Middle frontal gyrus (tissue), 1 donor: ENCODE measurements around the gene THNSL1.
"Not testable (repeated sequence)": the region's sequence is repeated elsewhere in the genome, so short reads cannot be mapped to it uniquely, and the experiment has no call there.

Source experiments
- DNase-seq: peaks from one replicate; pipeline ENCODE4 v3.0.0-alpha.2; 2015; ENCODE audit warnings: low spot score; ENCODE audit errors: extremely low spot score

The THNSL1 gene

DNA sequence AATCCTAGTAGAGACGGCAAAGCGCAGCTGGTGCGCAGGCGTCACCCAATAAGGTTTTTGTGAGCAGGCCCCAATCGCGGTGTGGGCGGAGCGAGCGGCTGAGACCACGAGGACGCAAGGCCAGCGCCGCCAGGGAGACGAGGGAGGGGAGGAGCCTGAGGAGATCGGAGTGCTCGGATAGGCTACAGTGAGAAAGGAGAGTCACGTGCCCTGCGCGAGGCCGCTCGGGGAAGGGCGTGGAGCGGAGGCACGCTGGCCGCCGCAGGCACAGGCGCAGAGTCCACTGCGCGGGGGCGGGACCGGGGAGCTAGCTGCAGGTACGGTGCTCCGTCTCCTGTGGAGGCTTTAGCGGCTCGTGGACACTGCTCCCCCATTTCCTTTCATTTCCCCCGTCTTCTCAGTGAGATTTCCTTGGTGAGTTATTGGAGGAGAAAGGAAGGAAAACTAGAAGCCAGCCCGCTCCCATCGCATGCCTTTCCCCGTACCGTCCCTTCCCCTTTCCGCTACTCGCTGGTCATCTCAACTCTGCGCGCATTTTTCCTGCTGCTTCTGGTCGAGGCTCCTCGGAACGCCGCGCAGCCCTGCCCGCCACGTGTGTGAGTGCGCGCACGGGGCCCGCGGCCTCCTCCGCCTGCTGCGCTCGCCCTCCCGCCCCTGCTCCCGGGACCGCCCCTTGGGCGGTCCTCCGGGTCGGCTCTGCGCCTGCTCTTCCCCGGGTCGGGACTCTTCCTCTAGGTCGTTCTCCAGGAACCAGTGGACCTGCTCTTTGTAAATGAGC lies at the start of gene THNSL1:
Gene THNSL1, plus strand, starts transcription at position 237 of the 778 bp plus-strand sequence. CDS start 6,612 bp downstream, outside the sequence.
- DNase-seq: peak; percentile 98

DNA sequence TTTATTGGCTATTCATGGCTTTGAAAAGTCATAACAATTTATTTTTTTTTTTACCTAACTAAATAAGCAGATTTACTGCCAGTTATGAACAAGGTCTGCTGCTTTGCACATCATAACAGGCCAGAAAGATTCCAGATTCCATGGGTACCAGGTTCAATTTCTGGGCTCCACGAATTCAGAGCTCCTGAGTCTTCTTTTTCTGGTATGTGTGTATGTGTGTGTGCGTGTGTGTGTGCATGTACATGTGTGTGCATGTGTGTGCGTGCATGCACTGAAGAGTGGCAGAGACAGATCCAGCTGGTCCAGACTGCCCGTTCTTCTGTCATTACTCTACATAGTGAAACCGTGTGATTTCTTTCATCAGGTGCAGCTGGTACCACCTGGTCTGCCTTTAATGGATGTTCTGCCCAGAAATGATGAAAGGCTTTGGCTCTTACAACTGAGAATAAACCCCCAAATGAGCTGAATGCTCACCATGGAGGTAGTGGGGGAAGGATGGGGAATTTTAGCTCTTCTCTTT lies 49.4 kb upstream of the THNSL1 start:
- DNase-seq: no peak

GRCh38 chr10:24968349-24968748 lies 48.1 kb upstream of the THNSL1 start:
- DNase-seq: no peak

- not testable (repeated sequence) for DNase-seq
Measured at GRCh38 chr10:24968951-24969350, 47.5 kb upstream of the THNSL1 start.

GRCh38 chr10:24969841-24970281 lies 46.6 kb upstream of the THNSL1 start:
- no peak for DNase-seq

- DNase-seq: no peak
Measured at GRCh38 chr10:24971374-24971773, 45.0 kb upstream of the THNSL1 start.

DNA sequence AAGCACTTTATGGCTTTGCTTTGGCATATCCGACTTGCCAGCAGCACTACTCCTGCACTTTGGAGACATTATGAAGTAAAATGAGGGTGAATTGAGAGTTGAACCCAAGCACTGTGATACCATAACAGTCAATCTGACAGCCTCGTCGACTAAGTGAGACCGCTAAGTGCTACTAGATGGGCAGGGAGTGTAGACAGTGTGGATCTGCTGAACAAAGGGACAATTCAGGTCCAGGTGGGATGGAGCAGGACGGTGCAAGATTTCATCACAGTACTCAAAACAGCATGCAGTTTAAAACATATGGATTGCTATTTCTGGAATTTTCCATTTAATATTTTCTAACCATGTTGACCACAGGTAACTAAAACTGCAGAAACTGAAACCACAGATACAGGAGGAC lies 43.2 kb upstream of the THNSL1 start:
- DNase-seq: no peak

DNA sequence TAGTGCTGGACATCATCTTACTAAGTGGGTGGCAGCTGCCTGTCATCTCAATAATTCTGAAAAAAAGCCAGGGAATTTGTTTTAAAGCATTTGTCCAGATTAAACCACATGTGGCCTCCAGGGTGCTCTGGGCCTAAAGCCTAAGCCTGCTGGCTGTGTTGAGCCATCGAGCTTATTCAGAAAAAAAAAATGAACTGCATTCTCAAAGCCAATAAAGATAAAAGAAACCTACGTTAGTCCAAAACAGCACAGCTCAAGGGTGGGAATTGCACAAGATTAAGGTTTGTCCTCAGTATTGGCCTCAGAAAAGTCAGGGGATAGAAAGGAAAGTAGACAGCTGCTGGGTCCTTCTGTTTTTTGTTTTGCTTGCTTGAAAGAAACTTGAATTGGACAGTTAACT lies 41.4 kb upstream of the THNSL1 start:
- no peak for DNase-seq

- DNase-seq: no peak
Measured at GRCh38 chr10:24979685-24980084, 36.7 kb upstream of the THNSL1 start.

- DNase-seq: no peak
Measured at GRCh38 chr10:24981161-24981710, 35.2 kb upstream of the THNSL1 start.

- DNase-seq: no peak
Measured at GRCh38 chr10:24982319-24983112, 33.9 kb upstream of the THNSL1 start.

- DNase-seq: no peak
Measured at GRCh38 chr10:24983130-24983529, 33.3 kb upstream of the THNSL1 start.

DNA sequence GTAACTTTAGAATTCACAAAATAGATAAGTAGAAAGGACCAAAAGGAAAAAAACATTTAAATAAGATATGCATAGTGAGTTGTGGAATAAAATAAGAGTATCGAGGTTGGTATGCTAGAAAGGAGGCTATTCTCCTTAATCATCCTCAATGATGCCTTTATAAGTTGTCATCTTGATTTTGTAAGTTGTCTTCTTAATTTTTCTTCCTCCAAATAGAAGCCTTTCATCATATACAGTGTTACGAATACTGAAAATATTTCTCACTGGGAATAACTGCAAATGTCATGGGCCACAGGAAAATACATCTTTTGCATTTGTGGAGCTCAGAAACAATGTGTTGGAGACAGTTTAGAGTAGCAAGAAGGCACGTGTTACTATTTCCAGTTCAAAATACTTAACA lies 32.5 kb upstream of the THNSL1 start:
- DNase-seq: no peak

DNA sequence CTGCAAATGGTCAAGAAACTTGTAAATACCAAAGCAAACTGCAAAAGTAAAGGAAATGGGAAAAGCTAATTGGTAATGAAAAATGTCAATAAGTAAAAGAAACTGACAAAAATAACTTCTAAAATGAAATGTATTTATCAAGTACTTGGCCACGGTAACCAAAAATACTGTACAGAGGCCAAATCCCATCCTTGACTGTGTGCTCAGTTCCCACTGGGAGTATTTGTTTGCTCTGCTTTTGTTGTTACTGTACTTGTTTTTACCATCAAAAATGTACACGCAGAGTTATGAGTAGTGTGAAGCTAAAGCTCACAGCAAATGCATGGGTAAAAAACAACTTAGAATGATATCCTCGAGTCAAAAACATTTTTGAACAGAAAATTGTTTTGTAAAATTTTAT lies 31.5 kb upstream of the THNSL1 start:
- no peak for DNase-seq

DNA sequence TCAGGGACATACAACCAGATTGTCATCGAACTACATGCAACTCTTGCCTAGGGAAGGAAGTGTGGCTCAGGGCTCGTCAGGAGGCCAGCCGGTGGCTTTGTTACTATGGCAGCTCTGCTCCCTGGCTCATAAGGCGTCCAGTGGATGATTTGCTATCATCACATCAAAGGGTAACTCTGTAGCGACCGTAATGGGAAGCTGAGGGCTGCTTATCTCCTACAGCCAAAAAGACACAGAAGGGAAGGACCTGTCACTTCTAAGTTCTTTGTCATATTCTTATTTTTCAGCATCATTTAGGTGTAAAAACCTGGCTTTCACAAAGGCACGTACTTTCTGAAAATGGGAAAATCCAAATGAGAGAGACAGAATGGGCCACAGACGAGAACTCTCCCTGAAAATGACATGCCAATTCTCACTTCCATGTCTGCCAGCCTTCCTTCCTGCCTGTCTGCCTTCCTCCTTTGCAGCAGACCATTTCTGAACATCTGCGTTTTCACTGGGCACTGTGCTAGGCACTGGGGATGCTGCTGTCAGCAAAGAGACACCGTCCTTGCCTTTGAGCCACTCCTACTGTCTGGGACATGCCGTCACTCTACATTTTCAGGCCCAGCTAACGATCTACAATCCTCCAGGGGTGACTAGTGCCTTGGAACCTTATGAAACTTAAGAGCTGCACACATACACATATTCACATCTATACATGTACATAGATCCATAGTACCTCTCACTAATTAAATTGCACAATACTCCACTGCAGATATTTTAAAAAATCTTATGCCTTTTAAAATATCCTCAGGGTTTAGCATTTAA lies 27.4 kb upstream of the THNSL1 start:
- no peak for DNase-seq

DNA sequence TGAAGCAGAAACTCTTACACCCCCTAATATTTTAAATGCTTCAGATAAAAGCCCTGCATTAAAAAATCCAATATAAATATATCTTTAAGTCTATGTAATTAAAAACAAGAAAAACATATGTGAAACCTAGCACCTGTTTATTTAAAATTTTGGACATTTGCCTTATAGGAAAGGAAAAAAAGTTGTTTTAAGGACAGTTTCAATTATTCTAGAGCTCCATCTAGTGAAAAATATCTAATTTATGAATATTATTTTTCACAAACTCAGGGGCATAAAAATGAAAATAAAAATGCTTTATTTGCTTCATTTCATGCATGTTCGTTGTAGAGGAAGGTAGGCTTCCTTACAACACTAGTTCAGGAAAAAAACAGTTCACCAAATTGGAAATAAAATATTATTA lies 26.5 kb upstream of the THNSL1 start:
- no peak for DNase-seq

DNA sequence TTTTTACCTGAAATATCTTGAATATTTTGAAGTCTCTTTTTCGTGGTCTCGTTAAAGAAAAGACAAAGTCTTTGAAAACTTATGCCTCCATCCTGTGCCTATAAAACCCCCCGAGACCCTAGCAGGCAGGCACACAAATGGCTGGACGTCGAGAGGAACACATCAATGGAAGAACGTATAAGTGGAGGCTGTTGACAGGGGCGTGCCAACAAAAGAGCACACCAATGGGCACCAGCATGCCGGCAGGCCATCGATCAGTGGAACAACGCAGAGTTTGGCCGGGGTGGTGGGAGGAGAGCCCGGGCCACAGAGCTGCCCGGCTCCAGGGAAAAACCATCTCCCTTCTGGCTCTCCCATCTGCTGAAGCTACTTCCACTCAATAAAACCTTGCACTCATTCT lies 25.1 kb upstream of the THNSL1 start:
- no peak for DNase-seq

- DNase-seq: no peak
Measured at GRCh38 chr10:24992512-24993133, 23.8 kb upstream of the THNSL1 start.

- no peak for DNase-seq
Measured at GRCh38 chr10:24993237-24993958, 23.0 kb upstream of the THNSL1 start.

DNA sequence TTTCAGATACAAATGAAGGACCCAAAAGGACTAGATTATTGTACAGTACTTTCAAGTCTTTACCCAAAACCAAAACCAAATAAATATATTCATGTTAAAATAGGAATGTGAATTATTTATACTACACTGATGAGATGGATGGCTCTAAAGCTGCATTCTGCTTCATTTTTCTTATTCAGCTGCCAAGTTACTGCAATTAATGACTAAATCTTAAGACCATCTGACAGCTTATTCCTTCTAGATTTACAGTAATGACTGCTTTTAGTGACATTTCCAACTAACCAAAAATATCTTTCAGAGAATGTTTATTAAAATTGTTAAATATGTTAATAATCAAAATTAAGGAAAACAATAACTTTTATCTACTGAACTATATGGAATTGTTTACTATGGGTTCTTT lies 21.3 kb upstream of the THNSL1 start:
- no peak for DNase-seq
